Stromal cell of bone marrow (primary cell): ENCODE measurements around the gene CEP135.

Experiments
- DNase-seq: peaks from one replicate; pipeline ENCODE4 v3.0.0-alpha.2; 2012; ENCODE audit warnings: low read depth

CEP135 gene

DNA sequence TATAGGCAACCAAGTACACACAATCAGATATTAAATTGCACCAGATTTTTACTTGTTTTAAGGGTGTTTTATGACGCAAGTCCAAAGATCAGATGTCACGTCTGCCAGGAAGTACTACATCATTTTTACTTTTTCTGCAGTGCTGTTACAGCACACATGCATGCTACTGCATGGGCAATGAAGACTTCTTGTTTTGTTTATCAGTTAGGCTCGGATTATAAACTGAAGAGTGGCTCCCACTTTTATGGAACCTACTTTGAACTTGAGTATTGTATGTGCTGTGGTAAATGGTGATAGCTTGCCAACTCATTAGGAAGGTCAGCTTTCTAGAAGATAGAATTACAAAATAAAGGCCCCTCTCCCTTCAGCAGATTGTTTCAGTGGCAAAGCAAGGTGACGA is 131.6 kb downstream of the CEP135 start:
- DNase-seq, result no peak

DNA sequence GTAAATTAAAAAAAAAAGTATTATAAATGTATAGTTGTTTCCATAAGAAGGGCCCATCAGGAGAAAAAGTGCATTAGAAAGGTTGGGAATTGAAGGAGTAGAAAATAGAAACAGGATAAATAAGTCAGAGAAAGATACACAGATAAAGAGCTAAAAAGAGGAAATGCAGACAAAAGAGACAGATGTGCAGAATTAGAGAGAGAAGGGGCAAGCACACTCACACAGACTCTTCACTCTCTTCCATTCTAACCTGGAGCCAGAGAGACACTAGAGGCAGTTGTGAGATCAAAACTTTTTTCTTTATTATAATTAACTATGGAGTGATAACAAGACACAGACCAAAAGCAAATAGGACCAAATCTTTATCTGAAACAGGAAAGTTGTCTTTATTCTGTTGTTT is 134.1 kb downstream of the CEP135 start:
- no peak for DNase-seq
